LHCN-M2 (cell line): Measurements from ENCODE around the gene CHIC2. TPM values are rescaled to one million over a fixed set of nuclear protein-coding genes. Genes with fewer than 3 reads are reported as not detected.
"Not testable (repeated sequence)": the region's sequence is repeated elsewhere in the genome, so short reads cannot be mapped to it uniquely, and the experiment has no call there.

ENCODE experiments used
- DNase-seq: peaks from one replicate; pipeline ENCODE4 v3.0.0-alpha.2; 2012; ENCODE audit warnings: low read depth
- polyA plus RNA-seq: library from polyadenylated mRNA; unstranded; fragments of >200 nt; gene quantifications from one replicate; pipeline ENCODE4 v1.2.1, GENCODE V29; 2012; ENCODE audit warnings: missing spikeins
- total RNA-seq: library from RNA; depleted of rRNA; stranded (reverse); fragments of >200 nt; gene quantifications from 2 replicates; pipeline ENCODE4 v1.2.3, GENCODE V29; 2014; rRNA removed

The CHIC2 gene
- total RNA-seq = 29.6 and 37.2 TPM in 2 replicates
- 38.7 TPM for polyA plus RNA-seq

GRCh38 chr4:54064317-54065111 is at the start of gene CHIC2:
CHIC2 (minus strand) TSS chr4:54064605; CDS start chr4:54064300, 305 bp downstream.
- DNase-seq = peak; percentile 94

- not testable (repeated sequence) for DNase-seq
Measured at GRCh38 chr4:54113206-54113605, 48.8 kb upstream of the CHIC2 start.

GRCh38 chr4:54110019-54110416 is 45.6 kb upstream of the CHIC2 start:
- DNase-seq = no peak

GRCh38 chr4:54109241-54110018 is 45.0 kb upstream of the CHIC2 start:
- no peak for DNase-seq

- no peak for DNase-seq
Measured at GRCh38 chr4:54107951-54108748, 43.7 kb upstream of the CHIC2 start.

- no peak for DNase-seq
Measured at GRCh38 chr4:54104907-54105306, 40.5 kb upstream of the CHIC2 start.

- no peak for DNase-seq
Measured at GRCh38 chr4:54103190-54103574, 38.8 kb upstream of the CHIC2 start.

- no peak for DNase-seq
Measured at GRCh38 chr4:54102531-54103106, 38.2 kb upstream of the CHIC2 start.

- no peak for DNase-seq
Measured at GRCh38 chr4:54101190-54102041, 37.0 kb upstream of the CHIC2 start.

- no peak for DNase-seq
Measured at GRCh38 chr4:54100595-54101189, 36.3 kb upstream of the CHIC2 start.

- DNase-seq = no peak
Measured at GRCh38 chr4:54099748-54100574, 35.6 kb upstream of the CHIC2 start, which contains the start of gene GSX2. GSX2 (plus strand) TSS chr4:54100163; CDS start chr4:54100345, 182 bp downstream.

GRCh38 chr4:54099287-54099747 is 34.9 kb upstream of the CHIC2 start:
- no peak for DNase-seq

- DNase-seq = no peak
Measured at GRCh38 chr4:54098375-54098774, 34.0 kb upstream of the CHIC2 start.

GRCh38 chr4:54097152-54097551 is 32.7 kb upstream of the CHIC2 start:
- no peak for DNase-seq

- no peak for DNase-seq
Measured at GRCh38 chr4:54096295-54096962, 32.0 kb upstream of the CHIC2 start.

- no peak for DNase-seq
Measured at GRCh38 chr4:54095110-54095825, 30.9 kb upstream of the CHIC2 start.

- DNase-seq = no peak
Measured at GRCh38 chr4:54094451-54094850, 30.0 kb upstream of the CHIC2 start.
